ENCODE data around the gene SLC22A4. TPM values are rescaled to one million over a fixed set of nuclear protein-coding genes. Genes with fewer than 3 reads are reported as not detected.

Gene SLC22A4
- polyA plus RNA-seq (2011; rRNA removed) = 18.0 and 19.3 TPM in 2 replicates
- 13.1 and 13.7 TPM in 2 replicates for polyA minus RNA-seq (2011; rRNA and poly(A)+ RNA removed)

GRCh38 chr5:132293992-132294727 lies at the start of gene SLC22A4:
Gene SLC22A4, plus strand, starts transcription at chr5:132294394. Its CDS starts 223 bp downstream, at chr5:132294617.
- TF ChIP-seq, protein P1, sequence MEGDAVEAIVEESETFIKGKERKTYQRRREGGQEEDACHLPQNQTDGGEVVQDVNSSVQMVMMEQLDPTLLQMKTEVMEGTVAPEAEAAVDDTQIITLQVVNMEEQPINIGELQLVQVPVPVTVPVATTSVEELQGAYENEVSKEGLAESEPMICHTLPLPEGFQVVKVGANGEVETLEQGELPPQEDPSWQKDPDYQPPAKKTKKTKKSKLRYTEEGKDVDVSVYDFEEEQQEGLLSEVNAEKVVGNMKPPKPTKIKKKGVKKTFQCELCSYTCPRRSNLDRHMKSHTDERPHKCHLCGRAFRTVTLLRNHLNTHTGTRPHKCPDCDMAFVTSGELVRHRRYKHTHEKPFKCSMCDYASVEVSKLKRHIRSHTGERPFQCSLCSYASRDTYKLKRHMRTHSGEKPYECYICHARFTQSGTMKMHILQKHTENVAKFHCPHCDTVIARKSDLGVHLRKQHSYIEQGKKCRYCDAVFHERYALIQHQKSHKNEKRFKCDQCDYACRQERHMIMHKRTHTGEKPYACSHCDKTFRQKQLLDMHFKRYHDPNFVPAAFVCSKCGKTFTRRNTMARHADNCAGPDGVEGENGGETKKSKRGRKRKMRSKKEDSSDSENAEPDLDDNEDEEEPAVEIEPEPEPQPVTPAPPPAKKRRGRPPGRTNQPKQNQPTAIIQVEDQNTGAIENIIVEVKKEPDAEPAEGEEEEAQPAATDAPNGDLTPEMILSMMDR (IDR thresholded peaks at IDR 0.05; ENCODE audit: insufficient read depth, low read depth, low read length) = no peak
- no peaks in the 10 kb centered on the region for H3K27me3 ChIP-seq (ENCODE audit: control insufficient read depth, insufficient read depth, low read length)
- H3K4me3 ChIP-seq (ENCODE audit: low read depth, low read length) = peak within 1 kb of the TSS; percentile 62
- CTCF ChIA-PET = interaction anchor here (0.6 to 6.9 kb wide), 9 partner anchors 22 to 641 kb away, joined by 3 to 38 read pairs (median 5); partner anchors contain the start of genes P4HA2 and SLC22A5
- 0 out of 2 replicates have a peak, but pooled peaks cover 1% of the 10 kb centered on the region for H3K36me3 ChIP-seq (ENCODE audit: control insufficient read depth, insufficient read depth, low read length)
- POLR2A ChIA-PET = interaction anchor here (0.6 to 1.2 kb wide), 4 partner anchors 17 to 196 kb away, joined by 3 to 6 read pairs (median 4); partner anchors contain the start of gene IRF1
- peak; percentile 70 for DNase-seq (ENCODE audit: low read depth)

DNA sequence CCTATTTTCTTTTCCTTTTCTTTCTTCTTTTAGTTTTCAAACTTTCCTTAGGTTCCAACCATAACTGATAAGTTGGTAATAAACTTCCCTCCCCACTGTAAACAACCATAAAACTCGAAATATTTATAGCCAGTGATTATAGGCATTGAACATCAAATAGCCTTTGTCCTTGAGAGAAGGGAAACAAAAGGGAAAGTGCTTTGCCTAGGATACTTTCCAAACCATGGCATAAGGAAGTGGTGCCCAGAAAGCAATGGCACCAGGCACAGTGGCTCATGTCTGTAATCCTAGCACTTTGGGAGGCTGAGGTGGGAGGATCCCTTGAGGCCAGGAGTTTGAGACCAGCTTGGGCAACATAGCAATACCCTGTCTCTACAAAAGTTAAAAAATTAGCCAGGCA lies 48.6 kb upstream of the SLC22A4 start:
- no peak for DNase-seq (ENCODE audit: low read depth)
- POLR2A ChIA-PET = no interaction called here

GRCh38 chr5:132246806-132247205 lies 47.4 kb upstream of the SLC22A4 start:
- POLR2A ChIA-PET = no interaction called here
- Histone ChIP-seq H3K36me3 (ENCODE audit: control insufficient read depth, insufficient read depth, low read length) (no peaks in the 10 kb centered on the region), H3K27me3 (ENCODE audit: control insufficient read depth, insufficient read depth, low read length) (no peaks in the 10 kb centered on the region), H3K4me3 (ENCODE audit: low read depth, low read length) (no peak overlapping the region)
- CTCF ChIA-PET = interaction anchor here (1.2 to 3.0 kb wide), 3 partner anchors 9 to 10 kb away, joined by 3 to 27 read pairs (median 4); no protein-coding TSS in a partner anchor
- TF ChIP-seq, protein P1 (IDR thresholded peaks at IDR 0.05; ENCODE audit: insufficient read depth, low read depth, low read length) = no peak
- DNase-seq (ENCODE audit: low read depth) = no peak

More for the DNA sequence above, 48.6 kb upstream of the SLC22A4 start:
- TF ChIP-seq, protein P1 (IDR thresholded peaks at IDR 0.05; ENCODE audit: insufficient read depth, low read depth, low read length) = no peak
- CTCF ChIA-PET = no interaction called here
- Histone ChIP-seq H3K36me3 (ENCODE audit: control insufficient read depth, insufficient read depth, low read length) (no peaks in the 10 kb centered on the region), H3K4me3 (ENCODE audit: low read depth, low read length) (no peak overlapping the region), H3K27me3 (ENCODE audit: control insufficient read depth, insufficient read depth, low read length) (no peaks in the 10 kb centered on the region)

DNA sequence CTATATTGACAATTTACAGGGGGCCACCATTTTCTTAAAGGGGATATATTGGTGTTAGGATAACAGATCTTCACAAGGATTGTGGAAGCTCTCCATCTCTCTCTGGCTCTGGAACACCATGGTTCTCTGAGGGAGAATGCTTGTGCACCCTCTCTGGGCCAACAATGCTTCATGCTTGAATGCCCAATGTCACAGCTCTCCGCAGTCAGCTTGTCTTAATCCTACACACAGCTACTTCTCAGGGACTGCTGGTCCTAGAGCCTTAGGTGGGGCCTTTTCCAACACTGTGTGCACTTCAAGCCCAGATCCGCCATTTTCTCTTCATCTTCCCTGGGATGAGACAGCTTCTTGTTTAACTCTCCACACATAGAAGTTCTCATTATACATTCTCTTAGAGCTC lies 43.6 kb upstream of the SLC22A4 start:
- no peak for DNase-seq (ENCODE audit: low read depth)
- TF ChIP-seq, protein P1 (IDR thresholded peaks at IDR 0.05; ENCODE audit: insufficient read depth, low read depth, low read length) = no peak
- ChIA-PET POLR2A (no interaction called here), CTCF (interaction anchor here (1.1 to 9.2 kb wide), 6 partner anchors 9 to 53 kb away, joined by 3 to 71 read pairs (median 4); partner anchors contain the start of gene P4HA2)
- Histone ChIP-seq H3K36me3 (ENCODE audit: control insufficient read depth, insufficient read depth, low read length) (no peaks in the 10 kb centered on the region), H3K4me3 (ENCODE audit: low read depth, low read length) (no peak overlapping the region), H3K27me3 (ENCODE audit: control insufficient read depth, insufficient read depth, low read length) (no peaks in the 10 kb centered on the region)

DNA sequence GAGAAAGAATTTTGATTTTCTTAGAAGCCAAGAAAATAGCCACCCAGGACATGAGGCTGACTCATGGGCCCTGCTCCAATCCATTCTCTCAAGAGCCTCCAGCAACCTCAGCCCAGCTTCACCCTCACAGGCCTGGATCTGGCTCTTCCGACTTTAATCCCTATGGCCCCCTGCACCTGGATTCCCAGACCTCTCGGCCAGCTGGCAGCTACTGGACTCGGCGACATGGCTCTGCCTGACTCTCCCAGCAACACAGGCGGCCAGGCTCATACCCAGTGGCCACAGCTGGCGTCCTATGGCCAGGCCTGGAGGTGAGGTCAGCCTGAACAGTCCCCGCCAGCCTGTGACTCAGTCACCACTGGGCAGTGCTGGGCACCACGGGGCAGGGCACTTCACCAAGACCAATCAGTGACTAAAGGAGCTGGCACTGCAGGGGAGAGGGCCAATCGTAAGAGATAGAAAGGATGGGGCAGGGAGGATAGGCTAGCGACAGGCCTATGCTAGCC lies 42.9 kb upstream of the SLC22A4 start:
- TF ChIP-seq, protein P1 (IDR thresholded peaks at IDR 0.05; ENCODE audit: insufficient read depth, low read depth, low read length) = no peak
- H3K4me3 ChIP-seq (ENCODE audit: low read depth, low read length) = no peak overlapping the region
- H3K27me3 ChIP-seq (ENCODE audit: control insufficient read depth, insufficient read depth, low read length) = no peaks in the 10 kb centered on the region
- CTCF ChIA-PET = interaction anchor here (1.2 to 9.2 kb wide), 3 partner anchors 12 to 22 kb away, joined by 4 to 71 read pairs (median 9); no protein-coding TSS in a partner anchor
- H3K36me3 ChIP-seq (ENCODE audit: control insufficient read depth, insufficient read depth, low read length) = no peaks in the 10 kb centered on the region
- no peak for DNase-seq (ENCODE audit: low read depth)
- POLR2A ChIA-PET = no interaction called here
